ENCODE measurements around the gene CUX1. TPM values are rescaled to one million over a fixed set of nuclear protein-coding genes. Genes with fewer than 3 reads are reported as not detected.
A peak's percentile ranks its signal among the peaks of the same experiment; 100 is the strongest.

The CUX1 gene, protein sequence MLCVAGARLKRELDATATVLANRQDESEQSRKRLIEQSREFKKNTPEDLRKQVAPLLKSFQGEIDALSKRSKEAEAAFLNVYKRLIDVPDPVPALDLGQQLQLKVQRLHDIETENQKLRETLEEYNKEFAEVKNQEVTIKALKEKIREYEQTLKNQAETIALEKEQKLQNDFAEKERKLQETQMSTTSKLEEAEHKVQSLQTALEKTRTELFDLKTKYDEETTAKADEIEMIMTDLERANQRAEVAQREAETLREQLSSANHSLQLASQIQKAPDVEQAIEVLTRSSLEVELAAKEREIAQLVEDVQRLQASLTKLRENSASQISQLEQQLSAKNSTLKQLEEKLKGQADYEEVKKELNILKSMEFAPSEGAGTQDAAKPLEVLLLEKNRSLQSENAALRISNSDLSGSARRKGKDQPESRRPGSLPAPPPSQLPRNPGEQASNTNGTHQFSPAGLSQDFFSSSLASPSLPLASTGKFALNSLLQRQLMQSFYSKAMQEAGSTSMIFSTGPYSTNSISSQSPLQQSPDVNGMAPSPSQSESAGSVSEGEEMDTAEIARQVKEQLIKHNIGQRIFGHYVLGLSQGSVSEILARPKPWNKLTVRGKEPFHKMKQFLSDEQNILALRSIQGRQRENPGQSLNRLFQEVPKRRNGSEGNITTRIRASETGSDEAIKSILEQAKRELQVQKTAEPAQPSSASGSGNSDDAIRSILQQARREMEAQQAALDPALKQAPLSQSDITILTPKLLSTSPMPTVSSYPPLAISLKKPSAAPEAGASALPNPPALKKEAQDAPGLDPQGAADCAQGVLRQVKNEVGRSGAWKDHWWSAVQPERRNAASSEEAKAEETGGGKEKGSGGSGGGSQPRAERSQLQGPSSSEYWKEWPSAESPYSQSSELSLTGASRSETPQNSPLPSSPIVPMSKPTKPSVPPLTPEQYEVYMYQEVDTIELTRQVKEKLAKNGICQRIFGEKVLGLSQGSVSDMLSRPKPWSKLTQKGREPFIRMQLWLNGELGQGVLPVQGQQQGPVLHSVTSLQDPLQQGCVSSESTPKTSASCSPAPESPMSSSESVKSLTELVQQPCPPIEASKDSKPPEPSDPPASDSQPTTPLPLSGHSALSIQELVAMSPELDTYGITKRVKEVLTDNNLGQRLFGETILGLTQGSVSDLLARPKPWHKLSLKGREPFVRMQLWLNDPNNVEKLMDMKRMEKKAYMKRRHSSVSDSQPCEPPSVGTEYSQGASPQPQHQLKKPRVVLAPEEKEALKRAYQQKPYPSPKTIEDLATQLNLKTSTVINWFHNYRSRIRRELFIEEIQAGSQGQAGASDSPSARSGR (N-terminal part only)
- total RNA-seq (ENCODE audit: low replicate concordance) = 49.1 and 66.4 TPM in 2 replicates

DNA sequence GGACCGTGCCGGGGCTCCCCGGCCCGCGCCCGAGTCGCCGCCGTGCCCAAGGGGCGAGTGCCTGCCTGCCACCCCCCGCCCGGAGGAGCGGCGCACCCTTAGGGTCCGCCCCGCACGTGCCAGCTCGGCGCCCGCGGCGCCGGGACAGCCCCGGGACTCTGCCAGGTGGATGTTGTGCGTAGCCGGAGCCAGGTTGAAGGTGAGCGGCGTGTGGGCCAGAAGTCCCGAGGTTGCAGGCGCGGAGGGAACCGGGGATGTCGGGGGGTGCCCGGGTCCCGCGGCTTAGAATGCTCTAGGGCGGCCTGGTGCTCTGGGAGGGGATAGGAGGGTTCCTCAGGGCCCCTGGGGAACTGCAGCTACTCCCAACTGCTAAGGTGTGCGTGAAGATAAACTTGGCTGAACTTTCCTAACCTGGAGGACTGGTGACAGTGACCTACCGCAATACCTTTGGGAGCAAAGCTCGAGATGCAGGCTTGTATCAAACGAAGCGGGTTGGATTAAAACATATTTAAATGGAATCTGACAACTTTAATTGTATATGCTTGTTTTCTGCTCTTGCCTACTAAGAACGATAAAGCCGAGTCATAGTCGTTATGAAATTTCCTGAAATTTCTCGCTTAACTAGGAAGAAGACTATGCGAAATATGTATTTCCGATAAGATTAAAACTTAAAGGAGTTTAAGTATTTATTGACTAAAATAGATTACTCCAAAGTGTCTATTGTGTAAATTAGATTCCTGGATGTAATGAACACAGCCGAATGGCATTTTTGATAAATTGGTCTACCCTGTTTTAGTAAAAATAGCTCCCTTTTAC, at the start of gene CUX1:
Gene CUX1 (plus strand): TSS at position 156 of the 816 bp plus-strand sequence. CDS start 14 bp downstream, at position 170.
- Mint-ChIP-seq H3K27me3 (ENCODE audit: insufficient read depth, low read depth) (peaks cover 24% of the 10 kb centered on the region), H3K9me3 (peaks cover 2% of the 10 kb centered on the region), H3K36me3 (peaks cover 9% of the 10 kb centered on the region), H3K27ac (no peak within 1 kb of the TSS), H3K4me3 (peak within 1 kb of the TSS; percentile 89), H3K4me1 (peaks cover 41% of the 10 kb centered on the region)
- Histone ChIP-seq H3K9ac (peak within 1 kb of the TSS; percentile 67), H3F3A (ENCODE audit: low read depth) (peaks cover 48% of the 10 kb centered on the region), H3K9me3 (ENCODE audit: low read depth) (no peaks in the 10 kb centered on the region), H3K4me2 (peak within 1 kb of the TSS; percentile 81), H4K20me1 (ENCODE audit: low read depth) (peaks cover 53% of the 10 kb centered on the region), H3K79me2 (ENCODE audit: low read depth) (peaks cover 60% of the 10 kb centered on the region), H2AFZ (replicated peaks) (no peak within 1 kb of the TSS), H3K27ac (no peak within 1 kb of the TSS), H3K4me1 (peaks cover 44% of the 10 kb centered on the region), H3K27me3 (peaks cover 28% of the 10 kb centered on the region), H3K36me3 (no peaks in the 10 kb centered on the region), H3K4me3 (peak within 1 kb of the TSS; percentile 96)
- DNase-seq (ENCODE audit: low spot score) = peak; percentile 32
- no peak for TF ChIP-seq EZH2phosphoT487 (IDR thresholded peaks at IDR 0.05)
- TF ChIP-seq, protein P1, sequence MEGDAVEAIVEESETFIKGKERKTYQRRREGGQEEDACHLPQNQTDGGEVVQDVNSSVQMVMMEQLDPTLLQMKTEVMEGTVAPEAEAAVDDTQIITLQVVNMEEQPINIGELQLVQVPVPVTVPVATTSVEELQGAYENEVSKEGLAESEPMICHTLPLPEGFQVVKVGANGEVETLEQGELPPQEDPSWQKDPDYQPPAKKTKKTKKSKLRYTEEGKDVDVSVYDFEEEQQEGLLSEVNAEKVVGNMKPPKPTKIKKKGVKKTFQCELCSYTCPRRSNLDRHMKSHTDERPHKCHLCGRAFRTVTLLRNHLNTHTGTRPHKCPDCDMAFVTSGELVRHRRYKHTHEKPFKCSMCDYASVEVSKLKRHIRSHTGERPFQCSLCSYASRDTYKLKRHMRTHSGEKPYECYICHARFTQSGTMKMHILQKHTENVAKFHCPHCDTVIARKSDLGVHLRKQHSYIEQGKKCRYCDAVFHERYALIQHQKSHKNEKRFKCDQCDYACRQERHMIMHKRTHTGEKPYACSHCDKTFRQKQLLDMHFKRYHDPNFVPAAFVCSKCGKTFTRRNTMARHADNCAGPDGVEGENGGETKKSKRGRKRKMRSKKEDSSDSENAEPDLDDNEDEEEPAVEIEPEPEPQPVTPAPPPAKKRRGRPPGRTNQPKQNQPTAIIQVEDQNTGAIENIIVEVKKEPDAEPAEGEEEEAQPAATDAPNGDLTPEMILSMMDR (IDR thresholded peaks at IDR 0.05) = no peak
- TF ChIP-seq EZH2 (IDR thresholded peaks at IDR 0.05) = no peak

DNA sequence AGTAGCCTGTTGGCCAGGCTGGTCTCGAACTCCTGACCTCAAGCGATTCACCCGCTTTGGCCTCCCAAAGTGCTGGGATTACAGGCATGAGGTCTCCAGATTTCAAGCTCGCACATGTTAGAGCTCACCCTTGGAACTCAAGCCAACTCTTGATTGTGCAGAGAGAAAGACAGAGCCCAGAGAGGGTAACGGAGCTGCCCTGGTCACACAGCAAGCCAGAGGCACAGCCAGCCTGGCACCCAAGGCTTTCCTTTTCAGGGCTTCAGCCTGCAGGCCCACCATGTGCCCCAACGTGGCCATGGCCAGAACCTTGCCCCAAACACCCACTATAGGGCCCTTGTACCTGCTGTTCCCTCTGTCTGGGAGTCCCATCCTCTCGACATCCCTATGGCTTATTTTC, 49.1 kb upstream of the CUX1 start:
- H3K4me3 ChIP-seq = no peak overlapping the region
- H3K4me1 ChIP-seq = no peaks in the 10 kb centered on the region
- no peaks in the 10 kb centered on the region for H3F3A ChIP-seq (ENCODE audit: low read depth)
- no peak overlapping the region for H2AFZ ChIP-seq (replicated peaks)
- no peaks in the 10 kb centered on the region for H3K9me3 ChIP-seq (ENCODE audit: low read depth)
- DNase-seq (ENCODE audit: low spot score) = no peak
- TF ChIP-seq EZH2phosphoT487 (IDR thresholded peaks at IDR 0.05) = no peak
- no peak for TF ChIP-seq EZH2 (IDR thresholded peaks at IDR 0.05)
- TF ChIP-seq, protein P1 (IDR thresholded peaks at IDR 0.05) = no peak
- Mint-ChIP-seq H3K4me1 (peaks cover 2% of the 10 kb centered on the region), H3K9me3 (no peaks in the 10 kb centered on the region), H3K27ac (no peak overlapping the region), H3K4me3 (no peak overlapping the region), H3K27me3 (ENCODE audit: insufficient read depth, low read depth) (peaks cover 9% of the 10 kb centered on the region), H3K36me3 (no peaks in the 10 kb centered on the region)
- H3K27me3 ChIP-seq = no peaks in the 10 kb centered on the region
- H3K79me2 ChIP-seq (ENCODE audit: low read depth) = no peaks in the 10 kb centered on the region
- H3K9ac ChIP-seq = no peak overlapping the region
- H3K36me3 ChIP-seq = no peaks in the 10 kb centered on the region
- H4K20me1 ChIP-seq (ENCODE audit: low read depth) = no peaks in the 10 kb centered on the region
- H3K27ac ChIP-seq = no peak overlapping the region
- H3K4me2 ChIP-seq = no peak overlapping the region

DNA sequence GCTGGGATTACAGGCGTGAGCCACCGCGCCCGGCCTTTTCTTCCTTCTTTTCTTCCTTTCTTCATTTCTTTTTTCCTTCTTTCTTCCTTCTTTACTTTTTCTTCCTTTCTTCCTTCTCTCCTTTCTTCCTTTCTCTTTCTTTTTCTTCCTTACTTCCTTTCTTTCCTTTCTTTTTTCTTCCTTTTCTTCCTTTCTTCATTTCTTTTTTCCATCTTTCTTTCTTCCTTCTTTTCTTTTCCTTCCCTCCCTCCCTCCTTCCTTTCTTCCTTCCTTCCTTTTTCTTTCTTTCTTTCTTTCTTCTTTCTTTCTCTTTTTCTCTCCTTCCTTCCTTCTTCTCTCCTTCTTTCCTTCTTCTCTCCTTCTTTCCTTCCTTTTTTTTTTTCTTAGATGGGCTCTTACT, 47.0 kb upstream of the CUX1 start:
- no peak overlapping the region for H3K27ac ChIP-seq
- no peaks in the 10 kb centered on the region for H3K9me3 ChIP-seq (ENCODE audit: low read depth)
- H3K4me1 Mint-ChIP-seq = peaks cover 3% of the 10 kb centered on the region
- H3K27me3 ChIP-seq = no peaks in the 10 kb centered on the region
- H3F3A ChIP-seq (ENCODE audit: low read depth) = no peaks in the 10 kb centered on the region
- no peak overlapping the region for H3K4me3 ChIP-seq
- no peak overlapping the region for H3K27ac Mint-ChIP-seq
- no peaks in the 10 kb centered on the region for H3K36me3 ChIP-seq
- H4K20me1 ChIP-seq (ENCODE audit: low read depth) = no peaks in the 10 kb centered on the region
- H3K4me1 ChIP-seq = no peaks in the 10 kb centered on the region
- no peak overlapping the region for H3K9ac ChIP-seq
- H3K79me2 ChIP-seq (ENCODE audit: low read depth) = no peaks in the 10 kb centered on the region
- peaks cover 13% of the 10 kb centered on the region for H3K27me3 Mint-ChIP-seq (ENCODE audit: insufficient read depth, low read depth)
- no peak overlapping the region for H3K4me3 Mint-ChIP-seq
- no peak overlapping the region for H2AFZ ChIP-seq (replicated peaks)
- no peaks in the 10 kb centered on the region for H3K9me3 Mint-ChIP-seq
- no peak for DNase-seq (ENCODE audit: low spot score)
- TF ChIP-seq, protein P1 (IDR thresholded peaks at IDR 0.05) = no peak
- TF ChIP-seq EZH2 (IDR thresholded peaks at IDR 0.05) (no peak), EZH2phosphoT487 (IDR thresholded peaks at IDR 0.05) (no peak)
- no peak overlapping the region for H3K4me2 ChIP-seq
- H3K36me3 Mint-ChIP-seq = no peaks in the 10 kb centered on the region

Data from neural progenitor cell (in vitro differentiated cells).